HG03442 (cell line): ENCODE results near the gene SNX7.

Experiments used
- ATAC-seq: cut with Tn5 transposase; IDR thresholded peaks from one replicate; pipeline ENCODE4 v1.9.1; 2021; ENCODE audit warnings: mild to moderate bottlenecking, moderate library complexity; ENCODE audit not compliant: unreplicated experiment

The SNX7 gene

GRCh38 chr1:98696077-98696476 is 34.6 kb downstream of the SNX7 start:
- ATAC-seq: no peak

GRCh38 chr1:98697781-98698180 is 36.3 kb downstream of the SNX7 start:
- ATAC-seq: no peak

- ATAC-seq: no peak
Measured at GRCh38 chr1:98698625-98699024, 37.1 kb downstream of the SNX7 start.

- ATAC-seq: no peak
Measured at GRCh38 chr1:98700228-98700627, 38.7 kb downstream of the SNX7 start.

- ATAC-seq: no peak
Measured at GRCh38 chr1:98702976-98703375, 41.5 kb downstream of the SNX7 start.

- ATAC-seq: no peak
Measured at GRCh38 chr1:98704474-98704873, 43.0 kb downstream of the SNX7 start.

- ATAC-seq: no peak
Measured at GRCh38 chr1:98704971-98705370, 43.5 kb downstream of the SNX7 start.

- no peak for ATAC-seq
Measured at GRCh38 chr1:98705591-98705990, 44.1 kb downstream of the SNX7 start.

GRCh38 chr1:98706173-98706843 is 44.8 kb downstream of the SNX7 start:
- no peak for ATAC-seq

GRCh38 chr1:98707556-98707955 is 46.0 kb downstream of the SNX7 start:
- no peak for ATAC-seq

GRCh38 chr1:98709906-98710305 is 48.4 kb downstream of the SNX7 start:
- no peak for ATAC-seq

GRCh38 chr1:98723574-98723973 is 62.1 kb downstream of the SNX7 start:
- no peak for ATAC-seq

- no peak for ATAC-seq
Measured at GRCh38 chr1:98732985-98733781, 71.7 kb downstream of the SNX7 start.

- ATAC-seq: no peak
Measured at GRCh38 chr1:98733782-98734112, 72.2 kb downstream of the SNX7 start.

GRCh38 chr1:98735756-98736155 is 74.2 kb downstream of the SNX7 start:
- no peak for ATAC-seq

GRCh38 chr1:98737835-98738234 is 76.3 kb downstream of the SNX7 start:
- no peak for ATAC-seq

GRCh38 chr1:98739762-98740161 is 78.2 kb downstream of the SNX7 start:
- ATAC-seq: no peak

GRCh38 chr1:98741164-98741563 is 79.6 kb downstream of the SNX7 start:
- no peak for ATAC-seq

- ATAC-seq: peak; percentile 42
Measured at GRCh38 chr1:98749152-98749756, 87.7 kb downstream of the SNX7 start.

- no peak for ATAC-seq
Measured at GRCh38 chr1:98754176-98754575, 92.7 kb downstream of the SNX7 start.

GRCh38 chr1:98761219-98761865 is 99.8 kb downstream of the SNX7 start:
- no peak for ATAC-seq
